GM18520 (cell line): ENCODE results near the gene IFI27.

ENCODE experiments used
- ATAC-seq: cut with Tn5 transposase; IDR thresholded peaks from one replicate; pipeline ENCODE4 v1.9.1; 2021; ENCODE audit not compliant: unreplicated experiment

Gene IFI27

GRCh38 chr14:94124582-94125377, 14.2 kb downstream of the IFI27 start:
- ATAC-seq: no peak

GRCh38 chr14:94125659-94126418, 15.3 kb downstream of the IFI27 start:
- no peak for ATAC-seq

- ATAC-seq: no peak
Measured at GRCh38 chr14:94126419-94126677, 15.8 kb downstream of the IFI27 start.

- no peak for ATAC-seq
Measured at GRCh38 chr14:94126800-94127199, 16.3 kb downstream of the IFI27 start.

GRCh38 chr14:94127330-94127729, 16.8 kb downstream of the IFI27 start:
- ATAC-seq: no peak

GRCh38 chr14:94128216-94128839, 17.8 kb downstream of the IFI27 start:
- no peak for ATAC-seq

- ATAC-seq: peak; percentile 83
Measured at GRCh38 chr14:94129111-94129757, 18.7 kb downstream of the IFI27 start, which contains the start of gene IFI27L2. IFI27L2 (minus strand) TSS chr14:94129604; CDS start chr14:94129564, 40 bp downstream.

- no peak for ATAC-seq
Measured at GRCh38 chr14:94129758-94130414, 19.4 kb downstream of the IFI27 start.

GRCh38 chr14:94132285-94132887, 21.9 kb downstream of the IFI27 start:
- peak; percentile 44 for ATAC-seq

GRCh38 chr14:94135476-94135875, 24.9 kb downstream of the IFI27 start:
- ATAC-seq: no peak

GRCh38 chr14:94136575-94137331, 26.2 kb downstream of the IFI27 start:
- ATAC-seq: peak; percentile 63

- no peak for ATAC-seq
Measured at GRCh38 chr14:94138251-94138650, 27.7 kb downstream of the IFI27 start.

- ATAC-seq: no peak
Measured at GRCh38 chr14:94139006-94139405, 28.5 kb downstream of the IFI27 start.

- ATAC-seq: no peak
Measured at GRCh38 chr14:94139421-94139820, 28.9 kb downstream of the IFI27 start.

GRCh38 chr14:94142247-94142646, 31.7 kb downstream of the IFI27 start:
- ATAC-seq: no peak

GRCh38 chr14:94142836-94143235, 32.3 kb downstream of the IFI27 start:
- no peak for ATAC-seq

- ATAC-seq: no peak
Measured at GRCh38 chr14:94143239-94143638, 32.7 kb downstream of the IFI27 start.

GRCh38 chr14:94143711-94144110, 33.2 kb downstream of the IFI27 start:
- no peak for ATAC-seq

GRCh38 chr14:94144765-94145164, 34.2 kb downstream of the IFI27 start:
- ATAC-seq: no peak
